ENCODE data around the gene H2BK1.

The H2BK1 gene

DNA sequence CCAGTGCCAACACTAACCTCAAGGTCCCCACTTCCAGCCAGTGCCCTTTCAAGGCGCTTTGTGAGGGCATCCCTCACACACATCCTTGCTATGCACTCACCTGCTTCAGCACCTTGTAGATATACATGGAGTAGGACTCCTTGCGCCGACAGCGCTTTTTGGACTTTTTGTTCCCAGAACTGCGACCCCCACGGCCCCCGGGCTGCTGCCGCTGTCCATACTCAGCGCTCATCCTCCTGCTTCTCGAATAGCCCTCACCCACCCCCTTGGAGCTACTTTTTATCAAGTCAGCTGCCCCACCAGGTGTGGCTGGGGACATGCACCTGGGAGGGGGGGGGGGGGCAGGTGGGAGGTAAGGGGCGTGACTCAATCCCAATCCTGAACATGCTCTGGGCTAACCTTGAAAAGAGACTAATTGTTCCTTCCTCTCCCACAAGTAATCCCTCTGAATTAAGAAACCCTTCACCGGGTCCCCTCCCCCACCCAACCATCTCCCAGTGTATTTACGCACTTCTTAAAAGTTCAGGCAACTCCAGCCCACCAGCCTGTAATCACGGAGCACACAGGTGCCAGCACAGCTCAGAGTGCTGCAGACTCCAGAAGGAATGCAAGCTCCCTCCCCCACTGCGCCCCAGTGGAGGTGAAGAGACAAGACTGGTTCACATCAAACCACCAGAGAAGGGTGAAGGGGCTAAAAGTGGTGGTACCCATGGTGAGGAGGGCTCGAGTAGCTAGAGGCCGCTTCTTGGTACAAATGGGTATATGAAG, at the start of gene H2BK1:
Gene H2BK1 (minus strand): TSS at position 402 of the 768 bp plus-strand sequence. CDS start 170 bp downstream, at position 232.
- DNase-seq: no peak

GRCh38 chr7:151257990-151258389, 47.7 kb upstream of the H2BK1 start:
- DNase-seq: no peak

GRCh38 chr7:151256410-151257045, 46.2 kb upstream of the H2BK1 start:
- DNase-seq: no peak

DNA sequence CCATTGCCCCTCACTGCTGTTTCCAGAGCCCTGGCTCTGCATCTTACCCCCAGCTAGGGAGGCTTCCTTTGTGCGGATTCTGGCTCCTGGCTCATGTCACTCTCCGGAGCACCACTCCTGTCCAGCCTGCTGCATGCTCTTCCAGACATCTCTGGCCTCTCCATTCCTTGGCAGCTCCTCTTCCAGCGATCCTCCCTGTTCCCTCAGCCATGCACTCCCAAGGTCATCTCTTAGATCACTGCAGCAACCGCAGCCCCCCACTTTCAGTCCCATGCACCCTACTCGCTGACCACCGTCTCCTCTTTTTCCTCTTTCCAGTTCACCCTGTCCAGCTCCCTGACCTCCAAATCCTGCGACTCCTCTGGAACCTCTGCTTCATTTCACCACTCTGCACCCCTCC, 45.1 kb upstream of the H2BK1 start:
- DNase-seq: no peak

GRCh38 chr7:151254851-151255250, 44.6 kb upstream of the H2BK1 start:
- DNase-seq: no peak

DNA sequence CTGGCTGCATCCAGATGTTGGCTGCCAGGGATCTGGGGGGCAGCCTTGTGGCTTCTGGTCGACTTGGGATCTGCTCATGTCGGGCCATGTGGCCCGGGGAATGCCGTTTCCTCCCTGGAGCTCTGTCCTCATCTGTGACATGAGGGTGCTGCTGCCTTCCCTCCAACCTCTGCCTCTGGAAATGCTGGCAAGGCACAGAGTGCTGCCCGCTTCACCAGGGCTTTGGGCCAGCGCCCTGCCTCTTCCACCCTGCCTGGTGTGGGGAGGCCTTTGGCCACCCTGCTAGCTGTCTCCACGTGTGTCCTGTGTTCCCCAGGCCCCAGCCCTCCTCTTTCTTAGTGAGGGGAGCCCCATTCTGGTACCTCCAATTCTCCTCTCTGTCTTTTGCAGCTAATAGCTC, 44.0 kb upstream of the H2BK1 start:
- DNase-seq: no peak

- no peak for DNase-seq
Observed at GRCh38 chr7:151252961-151253711, 42.8 kb upstream of the H2BK1 start.

DNA sequence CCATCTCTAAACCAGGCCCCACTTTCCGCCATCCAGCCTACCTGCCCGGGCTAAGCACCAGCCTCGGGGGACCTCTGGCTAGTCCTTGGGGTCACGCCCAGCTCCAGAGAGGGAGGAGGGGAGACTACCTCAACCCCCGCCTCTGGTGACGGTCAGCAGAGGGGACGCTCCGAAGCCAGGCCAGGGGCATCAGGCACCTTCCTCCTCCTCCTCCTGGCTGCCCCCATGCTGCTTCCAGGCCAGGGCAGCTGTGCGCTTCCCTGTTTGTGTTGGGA, 42.2 kb upstream of the H2BK1 start:
- DNase-seq: no peak

DNA sequence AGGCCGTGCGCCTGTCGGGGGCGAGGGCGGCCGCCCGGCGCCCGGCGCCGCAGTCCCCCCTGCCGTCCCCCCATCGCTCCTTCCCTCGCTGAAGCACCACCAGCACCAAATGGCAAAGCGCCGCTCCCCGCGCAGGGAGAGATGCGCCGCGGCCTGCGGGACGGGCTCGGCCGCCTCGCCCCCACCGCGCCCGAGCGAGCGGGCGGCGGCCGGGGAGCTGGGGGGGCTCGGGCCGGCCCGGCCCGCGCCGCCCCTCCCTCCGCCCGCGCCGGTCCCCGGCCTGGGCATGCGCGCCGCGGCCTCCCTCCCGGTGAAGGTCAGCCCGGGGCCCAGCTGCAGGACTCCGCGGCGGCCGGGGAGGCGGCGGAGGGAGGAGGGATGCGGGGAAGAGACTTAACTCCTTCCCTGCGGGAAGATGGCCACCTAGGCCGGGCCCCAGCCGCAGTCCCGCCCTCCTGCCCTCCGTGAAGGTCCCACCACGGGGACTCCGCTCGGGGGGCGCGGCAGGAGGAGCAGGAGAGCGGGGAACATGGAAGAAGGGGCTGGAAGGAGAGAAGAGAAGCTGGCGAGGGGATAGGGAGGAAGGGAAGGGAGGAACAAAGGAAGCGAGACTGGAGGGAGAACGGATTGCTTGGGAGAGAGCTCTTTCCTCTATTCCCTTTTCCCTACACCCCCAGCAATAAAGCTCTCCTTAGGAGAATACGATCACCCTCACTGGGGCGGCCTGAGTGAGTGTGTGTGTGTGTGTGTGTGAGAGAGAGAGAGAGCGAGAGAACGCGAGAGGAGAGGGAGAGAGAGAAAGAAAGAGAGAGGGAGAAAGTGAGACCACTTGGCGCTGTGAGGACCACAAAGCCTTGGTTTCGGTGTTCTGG, 41.6 kb upstream of the H2BK1 start:
- DNase-seq: no peak

DNA sequence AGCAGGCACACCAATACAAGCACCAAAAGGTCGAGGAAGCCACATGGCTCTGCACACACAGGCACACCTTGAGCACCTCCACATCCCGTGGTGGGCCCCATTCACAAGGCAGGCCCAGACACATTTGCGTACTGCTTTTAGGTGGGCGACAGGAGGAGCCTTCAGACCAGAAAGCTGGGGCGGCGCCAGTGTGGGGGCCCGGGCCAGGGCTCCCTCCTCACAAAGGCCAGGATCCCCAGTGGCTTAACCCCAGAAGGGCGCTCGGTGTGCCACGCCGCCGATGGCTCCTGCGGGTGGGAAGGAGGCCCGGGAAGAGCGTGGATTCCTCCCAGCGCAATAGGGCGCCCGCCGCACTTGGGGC, 41.0 kb upstream of the H2BK1 start:
- DNase-seq: no peak

- no peak for DNase-seq
Observed at GRCh38 chr7:151250181-151251132, 40.2 kb upstream of the H2BK1 start.

DNA sequence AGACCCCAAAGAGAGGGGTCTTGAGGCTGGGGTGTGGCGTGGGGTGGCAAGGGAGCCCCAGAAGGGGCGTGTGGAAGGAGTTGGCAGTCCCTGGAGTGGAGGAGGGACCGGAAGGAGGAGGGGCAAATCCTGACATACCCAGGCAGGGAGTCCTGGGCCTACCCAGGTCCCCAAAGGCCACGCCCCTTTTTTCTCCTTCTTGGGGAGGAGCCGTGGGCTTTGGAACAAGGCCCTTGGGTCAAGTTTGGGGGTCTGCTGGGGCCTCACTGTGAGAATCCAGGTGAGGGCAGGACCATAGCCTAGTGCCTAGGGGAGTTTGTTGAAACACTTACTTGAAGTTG, 39.4 kb upstream of the H2BK1 start:
- DNase-seq: no peak

DNA sequence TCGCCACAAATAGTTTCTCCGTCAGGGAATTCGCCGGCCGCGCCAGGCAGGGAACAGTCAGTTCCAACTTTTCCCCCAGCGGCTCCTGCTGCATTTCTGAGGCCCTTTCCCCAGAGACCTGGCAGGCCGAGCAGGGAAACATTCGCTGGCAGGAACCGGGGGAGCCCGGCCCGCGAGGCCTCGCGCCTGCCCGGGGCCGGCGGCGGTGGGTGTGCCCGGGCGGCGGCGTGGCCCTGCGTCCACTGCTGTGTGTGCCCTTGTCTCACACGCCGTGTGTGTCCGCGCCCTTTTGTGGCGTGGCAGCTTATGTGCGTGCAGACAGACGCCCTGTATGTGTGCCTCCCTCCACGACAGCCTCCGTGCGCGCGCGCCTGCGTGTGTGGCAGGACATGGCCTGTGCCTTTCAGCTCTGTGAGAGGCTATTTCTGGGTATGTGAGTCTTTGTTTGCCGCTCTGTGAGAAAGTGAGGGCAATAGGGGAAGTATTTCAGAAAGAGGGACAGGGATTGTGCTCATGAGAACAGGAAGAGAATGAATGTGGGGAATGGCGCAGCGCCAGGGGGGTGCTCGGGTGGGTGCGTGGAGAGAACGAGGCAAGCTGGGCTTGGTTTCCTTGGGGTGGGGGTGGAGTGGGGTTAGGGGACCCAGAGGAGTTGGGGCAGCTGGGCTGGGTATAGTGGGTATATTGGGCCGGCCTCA, 38.9 kb upstream of the H2BK1 start:
- DNase-seq: no peak

DNA sequence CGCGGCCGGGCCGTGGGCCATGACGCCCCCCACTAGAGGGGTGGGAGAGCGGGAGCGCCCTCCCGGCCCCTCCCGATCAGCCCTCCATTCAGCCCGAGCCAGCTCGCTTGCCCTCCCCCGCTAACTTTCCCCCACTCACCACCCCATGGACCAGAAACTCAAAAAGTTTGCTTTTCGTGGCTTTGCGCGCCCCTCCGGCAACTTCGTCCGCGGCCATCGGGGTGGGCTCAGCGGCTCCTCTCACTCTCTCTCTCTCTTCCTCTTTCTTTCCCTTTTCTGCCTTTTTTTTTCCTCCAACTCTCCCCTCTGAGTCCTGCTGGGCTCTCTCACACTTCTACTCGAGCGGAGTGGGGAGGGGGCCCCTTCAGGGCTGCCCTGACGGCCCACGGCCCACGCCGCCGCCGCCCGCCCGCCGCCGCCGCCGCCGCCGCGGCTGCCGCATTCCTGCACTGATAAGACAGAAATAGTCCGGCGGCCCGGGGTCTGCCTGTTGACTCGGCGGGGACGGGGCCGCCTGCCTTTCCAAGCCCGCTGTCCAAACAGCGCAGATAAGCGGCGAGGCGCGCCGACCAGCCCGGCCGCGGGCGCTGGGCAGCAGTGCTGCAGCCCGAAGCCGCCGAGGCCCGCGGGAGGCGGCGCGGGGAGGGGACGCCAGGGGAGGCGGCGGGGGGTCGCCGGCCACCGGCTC, 38.2 kb upstream of the H2BK1 start, which contains the start of gene SMARCD3:
Gene SMARCD3 (minus strand): TSS at position 349 of the 688 bp plus-strand sequence. CDS start 132 bp downstream, at position 217.
- DNase-seq: no peak

DNA sequence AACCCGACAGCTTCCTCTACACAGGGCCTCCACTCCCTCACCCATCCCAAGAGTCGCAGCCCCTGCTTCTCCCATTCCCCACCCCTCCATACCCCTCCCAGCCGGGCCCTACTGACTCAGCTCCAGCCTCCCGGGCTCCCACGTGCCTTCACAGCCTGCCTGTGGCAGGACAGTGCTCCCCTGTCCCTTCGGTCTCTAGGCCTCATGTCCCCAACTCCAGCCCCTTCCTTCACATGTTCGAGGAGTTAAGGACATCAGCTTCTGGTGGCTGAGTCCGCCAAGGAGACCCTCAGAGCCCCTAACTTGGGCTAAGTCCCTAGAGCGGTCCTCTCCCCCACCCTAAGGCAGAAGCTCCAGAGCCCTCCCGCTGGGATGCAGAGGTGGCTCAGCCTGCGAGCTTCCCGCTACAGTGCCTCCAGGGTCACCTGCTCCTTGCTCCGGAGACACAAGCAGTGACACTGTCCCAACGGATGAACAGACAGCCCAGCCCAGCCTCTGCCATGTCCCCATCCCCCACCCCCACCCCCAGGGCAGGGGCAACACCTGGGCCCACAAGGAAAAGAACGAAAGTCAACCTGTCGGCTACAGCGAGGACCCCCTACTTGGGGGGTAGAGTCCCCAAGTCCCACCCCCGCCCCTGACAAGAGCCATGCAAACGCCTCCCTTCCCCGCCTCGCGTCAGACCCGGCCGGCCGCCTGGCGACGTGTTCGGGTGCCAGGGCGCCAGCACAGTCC, 37.5 kb upstream of the H2BK1 start:
- no peak for DNase-seq

DNA sequence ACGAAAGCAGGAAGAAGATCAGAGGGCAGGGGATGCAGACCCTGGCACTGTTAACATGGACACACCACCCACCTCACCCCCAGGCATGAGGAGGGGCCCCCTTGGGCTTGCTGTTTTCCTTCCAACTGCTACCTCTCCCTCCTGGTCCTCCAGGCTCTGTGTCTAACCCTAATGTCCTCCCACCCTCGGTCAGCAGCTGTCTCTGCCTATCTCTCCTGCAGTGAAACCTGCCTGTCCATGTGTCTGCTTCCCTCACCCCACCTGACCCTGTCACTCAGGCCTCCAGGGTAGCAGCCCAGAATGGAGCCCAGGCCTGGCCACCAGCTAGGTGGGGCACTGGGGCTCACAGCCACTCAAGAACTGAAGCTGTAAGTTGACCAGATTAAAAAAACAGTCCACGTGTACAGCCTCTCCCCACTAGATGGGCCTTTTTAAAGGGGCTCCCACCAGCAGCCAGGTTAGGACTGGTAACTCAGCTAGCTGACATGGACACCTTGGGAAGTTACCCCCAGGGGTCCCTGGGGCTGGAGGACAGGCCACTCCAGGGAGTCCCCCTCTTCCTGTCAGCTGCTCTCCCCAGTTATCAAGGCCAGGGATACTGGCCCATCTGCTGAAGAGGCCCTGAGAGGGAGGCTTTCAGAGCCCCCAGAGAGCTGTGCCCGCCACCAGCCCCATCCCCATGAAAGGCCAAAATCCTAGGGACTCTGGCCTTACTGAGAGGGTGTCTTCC, 36.7 kb upstream of the H2BK1 start:
- no peak for DNase-seq

DNA sequence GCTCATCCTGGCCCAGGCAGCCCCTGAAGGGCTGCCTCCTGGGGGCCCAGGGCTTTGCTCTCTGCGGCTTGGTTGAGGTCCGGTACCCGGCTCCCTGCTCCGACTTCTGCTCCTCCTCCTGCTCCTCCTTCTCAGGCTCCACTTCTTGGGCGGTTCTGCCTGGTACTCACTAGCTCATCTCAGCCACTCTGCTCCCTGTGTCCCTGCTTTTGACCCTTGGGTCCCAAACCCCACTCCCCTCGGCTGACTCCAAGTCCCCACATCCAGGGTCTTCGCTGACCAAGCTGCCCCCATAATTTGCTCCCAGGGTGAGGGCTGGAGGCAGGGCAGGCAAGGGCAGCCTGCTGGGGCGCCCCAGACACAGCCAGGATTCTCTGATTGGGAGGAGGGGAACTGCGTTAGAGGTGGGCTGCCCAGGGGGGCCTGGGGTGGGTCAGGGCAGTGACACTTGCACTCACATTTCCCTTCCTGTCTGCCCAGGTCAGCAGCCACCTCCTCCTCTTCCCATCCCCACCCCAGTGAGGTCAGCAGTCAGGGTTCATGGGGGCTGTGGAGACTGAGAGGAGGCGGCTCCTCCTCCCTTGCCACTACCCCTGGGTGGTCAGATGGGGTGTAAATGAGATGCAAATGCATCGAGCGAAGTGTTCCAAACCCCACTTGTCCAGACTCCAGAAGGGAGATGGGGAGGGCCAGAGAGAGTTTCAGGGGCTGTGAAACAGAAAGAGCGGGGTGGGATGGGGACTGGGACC, 36.0 kb upstream of the H2BK1 start:
- no peak for DNase-seq

- no peak for DNase-seq
Observed at GRCh38 chr7:151245360-151246101, 35.2 kb upstream of the H2BK1 start.
